ENCODE data around the gene DNAI4. TPM values are rescaled to one million over a fixed set of nuclear protein-coding genes. Genes with fewer than 3 reads are reported as not detected.
"Not testable (repeated sequence)": the region's sequence is repeated elsewhere in the genome, so short reads cannot be mapped to it uniquely, and the experiment has no call there.

DNAI4 gene, protein sequence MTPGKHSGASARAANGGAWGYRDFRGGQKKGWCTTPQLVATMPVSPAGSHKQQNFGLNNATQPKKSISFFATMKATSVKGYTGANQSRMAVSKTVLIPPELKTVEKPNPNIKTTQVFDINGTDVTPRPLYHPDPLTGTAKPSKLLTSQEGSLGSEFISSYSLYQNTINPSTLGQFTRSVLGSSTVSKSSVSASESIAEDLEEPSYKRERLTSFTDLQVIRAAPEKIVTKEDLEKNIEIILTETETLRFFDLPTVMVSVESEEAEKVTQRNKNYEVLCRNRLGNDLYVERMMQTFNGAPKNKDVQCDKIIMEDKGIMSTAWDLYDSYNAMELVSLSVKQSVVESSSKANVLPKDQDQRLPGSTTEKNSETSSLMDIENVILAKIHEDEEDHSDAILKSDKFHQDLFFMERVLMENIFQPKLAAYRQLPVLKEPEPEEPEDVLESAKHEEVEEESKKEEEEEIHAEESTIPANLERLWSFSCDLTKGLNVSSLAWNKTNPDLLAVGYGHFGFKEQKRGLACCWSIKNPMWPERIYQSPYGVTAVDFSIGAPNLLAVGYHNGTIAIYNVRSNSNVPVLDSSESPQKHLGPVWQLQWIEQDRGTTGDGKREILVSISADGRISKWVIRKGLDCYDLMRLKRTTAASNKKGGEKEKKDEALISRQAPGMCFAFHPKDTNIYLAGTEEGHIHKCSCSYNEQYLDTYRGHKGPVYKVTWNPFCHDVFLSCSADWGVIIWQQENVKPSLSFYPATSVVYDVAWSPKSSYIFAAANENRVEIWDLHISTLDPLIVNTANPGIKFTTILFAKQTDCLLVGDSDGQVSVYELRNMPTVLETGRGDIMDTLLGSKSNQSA
- 1 to 10 TPM; 4.6 to 6.7 TPM for total RNA-seq
- 3.6 TPM for polyA plus RNA-seq (2013, experiment 1 of 2)
- polyA plus RNA-seq (2013, experiment 2 of 2), result 7.5 TPM
- long read RNA-seq, experiment 1, partial matches to known transcripts, result 0 of 2 reads
- long read RNA-seq, experiment 1, other reads (novel, unspliced or antisense), result 2 of 2 reads
- long read RNA-seq, experiment 2, partial matches to known transcripts, result 2 of 4 reads
- long read RNA-seq, experiment 2, other reads (novel, unspliced or antisense), result 1 of 4 reads
- long read RNA-seq, experiment 3, partial matches to known transcripts, result 0 of 3 reads
- long read RNA-seq, experiment 3, other reads (novel, unspliced or antisense), result 3 of 3 reads
- long read RNA-seq, experiment 4, partial matches to known transcripts, result 0 of 4 reads
- long read RNA-seq, experiment 4, other reads (novel, unspliced or antisense), result 1 of 4 reads

DNA sequence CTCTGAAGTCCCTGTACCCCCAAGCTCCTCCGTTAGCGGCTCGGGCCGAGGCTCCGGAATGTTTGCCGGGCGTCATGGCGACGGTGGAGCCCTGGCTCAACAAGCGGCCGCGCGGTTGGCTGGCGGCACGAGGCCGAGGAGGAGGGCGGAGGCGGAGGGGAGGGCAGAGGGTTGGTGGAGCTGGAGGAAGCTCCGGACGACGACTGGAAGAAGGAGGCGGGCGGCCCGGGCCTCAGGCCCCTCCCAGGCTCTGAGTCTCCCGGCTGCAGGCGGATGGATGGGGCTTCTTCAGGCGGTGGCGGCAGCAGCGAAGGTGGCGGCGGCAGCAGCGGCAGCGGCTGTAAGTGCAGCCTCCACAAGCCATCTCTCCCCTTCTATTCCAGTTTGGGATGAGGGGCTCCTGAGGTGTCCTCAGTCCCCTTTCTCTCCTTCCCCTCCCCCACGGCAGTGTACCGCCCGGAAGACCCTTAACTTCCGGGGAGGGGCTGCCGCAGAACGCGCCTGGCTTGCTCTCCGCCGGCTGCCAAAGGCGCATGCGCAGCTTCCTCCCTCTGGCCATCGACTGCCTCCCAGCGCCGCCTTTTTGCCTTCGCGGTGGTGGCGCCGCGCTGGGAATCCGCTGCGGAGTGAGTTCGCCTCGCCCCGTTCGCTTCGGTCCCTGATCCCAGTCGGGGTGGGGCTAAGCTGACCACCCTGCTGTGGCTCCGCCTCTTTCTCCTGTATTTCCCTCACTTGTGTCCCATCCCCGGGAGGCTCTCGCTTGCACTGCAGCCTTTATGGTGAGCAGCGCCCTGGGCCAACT is at the start of gene DNAI4, which contains the start of gene MIER1:
DNAI4 (minus strand) TSS at position 101 of the 802 bp plus-strand sequence; CDS start at position 76, 25 bp downstream.
MIER1 (plus strand) TSS at position 235 of the 802 bp plus-strand sequence; CDS start at position 274, 39 bp downstream.
- H3K9me3 ChIP-seq (ENCODE audit: control insufficient read depth, low read length), result peaks cover 8% of the 10 kb centered on the region
- Mint-ChIP-seq H3K27ac (peak within 1 kb of the TSS; percentile 96), H3K9me3 (peaks cover 2% of the 10 kb centered on the region), H3K4me1 (peaks cover 22% of the 10 kb centered on the region), H3K36me3 (ENCODE audit: low read depth) (peaks cover 12% of the 10 kb centered on the region), H3K27me3 (ENCODE audit: insufficient read depth) (no peaks in the 10 kb centered on the region), H3K4me3 (peak within 1 kb of the TSS; percentile 87)
- no peaks in the 10 kb centered on the region for H3K27me3 ChIP-seq (ENCODE audit: control insufficient read depth, insufficient read depth, low read length, poor library complexity, severe bottlenecking)
- peak within 1 kb of the TSS; percentile 94 for H3K27ac ChIP-seq (ENCODE audit: low read depth, low read length)
- H3K4me3 ChIP-seq (ENCODE audit: low read length), result peak within 1 kb of the TSS; percentile 87
- TF ChIP-seq, protein P1, sequence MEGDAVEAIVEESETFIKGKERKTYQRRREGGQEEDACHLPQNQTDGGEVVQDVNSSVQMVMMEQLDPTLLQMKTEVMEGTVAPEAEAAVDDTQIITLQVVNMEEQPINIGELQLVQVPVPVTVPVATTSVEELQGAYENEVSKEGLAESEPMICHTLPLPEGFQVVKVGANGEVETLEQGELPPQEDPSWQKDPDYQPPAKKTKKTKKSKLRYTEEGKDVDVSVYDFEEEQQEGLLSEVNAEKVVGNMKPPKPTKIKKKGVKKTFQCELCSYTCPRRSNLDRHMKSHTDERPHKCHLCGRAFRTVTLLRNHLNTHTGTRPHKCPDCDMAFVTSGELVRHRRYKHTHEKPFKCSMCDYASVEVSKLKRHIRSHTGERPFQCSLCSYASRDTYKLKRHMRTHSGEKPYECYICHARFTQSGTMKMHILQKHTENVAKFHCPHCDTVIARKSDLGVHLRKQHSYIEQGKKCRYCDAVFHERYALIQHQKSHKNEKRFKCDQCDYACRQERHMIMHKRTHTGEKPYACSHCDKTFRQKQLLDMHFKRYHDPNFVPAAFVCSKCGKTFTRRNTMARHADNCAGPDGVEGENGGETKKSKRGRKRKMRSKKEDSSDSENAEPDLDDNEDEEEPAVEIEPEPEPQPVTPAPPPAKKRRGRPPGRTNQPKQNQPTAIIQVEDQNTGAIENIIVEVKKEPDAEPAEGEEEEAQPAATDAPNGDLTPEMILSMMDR (conservative IDR thresholded peaks at IDR 0.05), result peak; percentile 40
- H3K4me1 ChIP-seq (ENCODE audit: control insufficient read depth, insufficient read depth, low read length), result peaks cover 4% of the 10 kb centered on the region
- peak within 1 kb of the TSS; percentile 98 for H3K9ac ChIP-seq (ENCODE audit: extremely low read depth, low read length, poor library complexity, severe bottlenecking)
- peaks cover 14% of the 10 kb centered on the region for H3K36me3 ChIP-seq (ENCODE audit: control insufficient read depth, insufficient read depth, low read length)
- peak; percentile 99 for DNase-seq
- 0% methylated on average over 12 to 63 of the region's 64 CpGs for WGBS, 2 experiments (ENCODE audit: insufficient coverage in 1 of 2, insufficient read length in 1 of 2)

DNA sequence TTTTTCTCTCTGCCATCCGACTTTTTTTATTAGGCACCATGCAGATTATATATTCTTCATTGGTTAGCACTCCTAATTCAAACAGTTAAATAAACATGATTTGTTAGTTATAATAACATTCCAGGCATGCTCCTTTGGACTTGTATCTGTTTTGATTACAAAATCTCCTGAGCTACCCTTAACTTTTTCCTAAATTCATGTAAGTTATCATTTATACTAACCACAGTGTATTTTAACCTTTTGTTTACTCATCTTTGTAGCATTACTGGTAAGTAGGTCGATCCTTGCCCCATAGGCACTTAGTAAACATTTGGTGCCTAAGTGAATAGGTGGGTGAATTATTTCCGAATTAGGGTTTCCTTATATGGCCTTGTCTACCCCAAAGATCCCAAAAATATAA is 43.9 kb upstream of the DNAI4 start:
- Histone ChIP-seq H3K36me3 (ENCODE audit: control insufficient read depth, insufficient read depth, low read length) (peaks cover 84% of the 10 kb centered on the region), H3K4me3 (ENCODE audit: low read length) (no peak overlapping the region), H3K27me3 (ENCODE audit: control insufficient read depth, insufficient read depth, low read length, poor library complexity, severe bottlenecking) (no peaks in the 10 kb centered on the region), H3K4me1 (ENCODE audit: control insufficient read depth, insufficient read depth, low read length) (no peaks in the 10 kb centered on the region), H3K9ac (ENCODE audit: extremely low read depth, low read length, poor library complexity, severe bottlenecking) (no peak overlapping the region), H3K27ac (ENCODE audit: low read depth, low read length) (no peak overlapping the region), H3K9me3 (ENCODE audit: control insufficient read depth, low read length) (peaks cover 9% of the 10 kb centered on the region)
- H3K4me3 Mint-ChIP-seq, result no peak overlapping the region
- DNase-seq, result no peak
- TF ChIP-seq, protein P1 (conservative IDR thresholded peaks at IDR 0.05), result no peak
- WGBS, 2 experiments (ENCODE audit: insufficient coverage in 1 of 2, insufficient read length in 1 of 2), result 89% methylated on average over 3 of the region's 3 CpGs; no CpG with 5 or more reads in 1 of the 2 experiments
- H3K4me1 Mint-ChIP-seq, result no peaks in the 10 kb centered on the region
- H3K27ac Mint-ChIP-seq, result no peak overlapping the region
- no peaks in the 10 kb centered on the region for H3K27me3 Mint-ChIP-seq (ENCODE audit: insufficient read depth)
- H3K9me3 Mint-ChIP-seq, result peaks cover 15% of the 10 kb centered on the region
- peaks cover 67% of the 10 kb centered on the region for H3K36me3 Mint-ChIP-seq (ENCODE audit: low read depth)

DNA sequence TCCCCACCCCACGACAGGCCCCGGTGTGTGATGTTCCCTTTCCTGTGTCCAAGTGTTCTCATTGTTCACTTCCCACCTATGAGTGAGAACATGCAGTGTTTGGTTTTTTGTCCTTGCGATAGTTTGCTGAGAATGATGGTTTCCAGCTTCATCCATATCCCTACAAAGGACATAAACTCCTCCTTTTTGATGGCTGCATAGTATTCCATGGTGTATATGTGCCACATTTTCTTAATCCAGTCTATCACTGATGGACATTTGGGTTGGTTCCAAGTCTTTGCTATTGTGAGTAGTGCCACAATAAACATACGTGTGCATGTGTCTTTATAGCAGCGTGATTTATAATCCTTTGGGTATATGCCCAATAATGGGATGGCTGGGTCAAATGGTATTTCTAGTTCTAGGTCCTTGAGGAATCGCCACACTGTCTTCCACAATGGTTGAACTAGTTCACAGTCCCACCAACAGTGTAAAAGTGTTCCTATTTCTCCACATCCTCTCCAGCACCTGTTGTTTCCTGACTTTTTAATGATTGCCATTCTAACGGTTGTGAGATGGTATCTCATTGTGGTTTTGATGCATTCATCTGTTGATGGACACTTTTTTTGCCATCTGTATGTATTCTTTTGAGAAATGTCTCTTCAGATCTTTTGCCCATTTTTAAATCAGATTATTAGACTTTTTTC is 41.7 kb upstream of the DNAI4 start:
- H3K4me1 Mint-ChIP-seq; H3K27me3 Mint-ChIP-seq (ENCODE audit: insufficient read depth); H3K4me3 Mint-ChIP-seq; H3K4me3 ChIP-seq (ENCODE audit: low read length); H3K27ac ChIP-seq (ENCODE audit: low read depth, low read length); H3K27me3 ChIP-seq (ENCODE audit: control insufficient read depth, insufficient read depth, low read length, poor library complexity, severe bottlenecking); H3K27ac Mint-ChIP-seq; H3K9me3 ChIP-seq (ENCODE audit: control insufficient read depth, low read length); DNase-seq; H3K4me1 ChIP-seq (ENCODE audit: control insufficient read depth, insufficient read depth, low read length); H3K9ac ChIP-seq (ENCODE audit: extremely low read depth, low read length, poor library complexity, severe bottlenecking): not testable (repeated sequence)
- 100% methylated on average over 2 to 5 of the region's 7 CpGs for WGBS, 2 experiments (ENCODE audit: insufficient coverage in 1 of 2, insufficient read length in 1 of 2)
- peaks cover 87% of the 10 kb centered on the region for H3K36me3 ChIP-seq (ENCODE audit: control insufficient read depth, insufficient read depth, low read length)
- Mint-ChIP-seq H3K36me3 (ENCODE audit: low read depth) (peaks cover 75% of the 10 kb centered on the region), H3K9me3 (peaks cover 15% of the 10 kb centered on the region)
